HepG2 (cell line): Measurements from ENCODE around the gene SLC34A3. TPM values are rescaled to one million over a fixed set of nuclear protein-coding genes. Genes with fewer than 3 reads are reported as not detected.

ENCODE experiments used
- CHD4 ChIP-seq: fragments of 200-600 bp; sonication (generic); IDR thresholded peaks from 2 replicates; pipeline ENCODE4 v1.7.0; 2017; ENCODE audit warnings: mild to moderate bottlenecking, low read length, borderline replicate concordance
- EED ChIP-seq: sonication (generic); formaldehyde crosslinking; IDR thresholded peaks from 2 replicates; pipeline ENCODE4 v1.5.0; 2020; ENCODE audit warnings: mild to moderate bottlenecking, missing genetic modification reagents
- ETV6 ChIP-seq: sonication (generic); formaldehyde crosslinking; conservative IDR thresholded peaks from 2 replicates; pipeline ENCODE4 v1.4.0; 2020; ENCODE audit warnings: missing genetic modification reagents
- GABPA ChIP-seq, 2 experiments: IDR thresholded peaks; 2 replicates each; pipeline ENCODE4 v1.6.1; 2011 to 2016; ENCODE audit warnings: low read depth in 2 of 2, low read length in 1 of 2, missing biosample characterization in 1 of 2, missing genetic modification characterization in 1 of 2
- HHEX ChIP-seq: IDR thresholded peaks from 2 replicates; pipeline ENCODE4 v1.6.1; 2016; ENCODE audit warnings: control low read depth
- HNF4A ChIP-seq: sonication (generic); formaldehyde crosslinking; IDR thresholded peaks from 2 replicates; pipeline ENCODE4 v1.4.0; 2020; ENCODE audit warnings: missing genetic modification reagents
- ISX ChIP-seq: sonication (generic); formaldehyde crosslinking; conservative IDR thresholded peaks from 2 replicates; pipeline ENCODE4 v1.5.0; 2020; ENCODE audit warnings: missing genetic modification reagents
- MXD3 ChIP-seq: IDR thresholded peaks from 2 replicates; pipeline ENCODE4 v1.6.1; 2016; ENCODE audit warnings: mild to moderate bottlenecking, missing biosample characterization, missing genetic modification reagents
- NR2C2 ChIP-seq: sonication (generic); formaldehyde crosslinking; IDR thresholded peaks from 2 replicates; pipeline ENCODE4 v1.4.0; 2020; ENCODE audit warnings: missing genetic modification reagents, mild to moderate bottlenecking, moderate library complexity, borderline replicate concordance
- RARA ChIP-seq: IDR thresholded peaks from 2 replicates; pipeline ENCODE4 v1.6.1; 2016; ENCODE audit warnings: missing genetic modification reagents, missing compliant biosample characterization
- RFX1 ChIP-seq: fragments of 450-650 bp; IDR thresholded peaks from 2 replicates; pipeline ENCODE4 v1.6.1; 2017
- RNF219 ChIP-seq: sonication (generic); formaldehyde crosslinking; IDR thresholded peaks from 2 replicates; pipeline ENCODE4 v1.5.0; 2020; ENCODE audit warnings: mild to moderate bottlenecking, missing genetic modification reagents
- SMAD3 ChIP-seq: sonication (generic); formaldehyde crosslinking; IDR thresholded peaks from 2 replicates; pipeline ENCODE4 v1.4.0; 2020; ENCODE audit warnings: missing genetic modification reagents
- SMC3 ChIP-seq: IDR thresholded peaks from 2 replicates; pipeline ENCODE4 v1.6.1; 2011; ENCODE audit warnings: low read length, improper control_type of control experiment
- SYNCRIP ChIP-seq: fragments of 200-400 bp; formaldehyde crosslinking; IDR thresholded peaks from 2 replicates; pipeline ENCODE4 v1.6.1; 2018; ENCODE audit warnings: mild to moderate bottlenecking, low read depth, low read length; ENCODE audit not compliant: insufficient read depth
- USF2 ChIP-seq, 2 experiments: sonication (generic) in 1 of 2; formaldehyde crosslinking in 1 of 2; IDR thresholded peaks; 2 replicates each; pipeline versions ENCODE4 v1.5.1 to v1.6.1; 2011 to 2020; ENCODE audit warnings: borderline replicate concordance in 1 of 2, low read depth in 1 of 2, low read length in 1 of 2, mild to moderate bottlenecking in 1 of 2, missing genetic modification reagents in 1 of 2, moderate library complexity in 1 of 2
- ZBTB14 ChIP-seq: sonication (generic); formaldehyde crosslinking; IDR thresholded peaks from 2 replicates; pipeline ENCODE4 v1.4.0; 2020; ENCODE audit warnings: missing genetic modification reagents
- ZBTB42 ChIP-seq: sonication (generic); formaldehyde crosslinking; IDR thresholded peaks from 2 replicates; pipeline ENCODE4 v1.5.0; 2020; ENCODE audit warnings: mild to moderate bottlenecking, missing genetic modification reagents
- ZC3H4 ChIP-seq: sonication (generic); formaldehyde crosslinking; IDR thresholded peaks from 2 replicates; pipeline ENCODE4 v1.4.0; 2020; ENCODE audit warnings: missing genetic modification reagents, borderline replicate concordance
- ZNF235 ChIP-seq: sonication (generic); formaldehyde crosslinking; IDR thresholded peaks from 2 replicates; pipeline ENCODE4 v1.8.1; 2023; ENCODE audit warnings: mild to moderate bottlenecking, missing genetic modification reagents, borderline replicate concordance
- ZNF607 ChIP-seq: sonication (generic); formaldehyde crosslinking; IDR thresholded peaks from 2 replicates; pipeline ENCODE4 v1.5.1; 2020; ENCODE audit warnings: missing genetic modification reagents, mild to moderate bottlenecking, borderline replicate concordance
- ZNF678 ChIP-seq: sonication (generic); formaldehyde crosslinking; IDR thresholded peaks from 2 replicates; pipeline ENCODE4 v1.4.0; 2020; ENCODE audit warnings: mild to moderate bottlenecking, missing genetic modification reagents
- ZNF691 ChIP-seq: sonication (generic); formaldehyde crosslinking; IDR thresholded peaks from 2 replicates; pipeline ENCODE4 v1.4.0; 2020; ENCODE audit warnings: missing genetic modification reagents, low read depth, mild to moderate bottlenecking, borderline replicate concordance
- polyA plus RNA-seq, 8 experiments: library from polyadenylated mRNA; depleted of rRNA in 3 of 8; stranded (reverse) in 7 of 8; unstranded in 1 of 8; fragments of >200 nt; fragmentation: Illumina TruSeq in 4 of 8; extraction: Trizol in 4 of 8; gene quantifications; 2 replicates each; pipeline versions ENCODE4 v1.2.1 to v1.2.3, GENCODE V29; 2011 to 2016; ENCODE audit warnings: low read depth in 4 of 8, missing spikeins in 1 of 8, mixed read lengths in 1 of 8; ENCODE audit not compliant: insufficient read depth in 1 of 8
- total RNA-seq, 5 experiments: library from RNA; depleted of rRNA; stranded (reverse); fragments of >200 nt; fragmentation: Illumina TruSeq; extraction: Trizol; gene quantifications; 2 replicates each; pipeline ENCODE4 v1.2.3, GENCODE V29; 2016; ENCODE audit warnings: low read depth in 1 of 5

The SLC34A3 gene
- total and polyA plus RNA-seq, 2 of the 13 experiments (the other 11 are each of a cell fraction or from before 2014, with no cell fraction given), result 0.07 to 1.0 TPM

GRCh38 chr9:137200311-137201204 lies 30.1 kb upstream of the SLC34A3 start, which contains the start of gene TPRN (continued):
- TF ChIP-seq MXD3, result peak; percentile 80; the same call in 1 of the 2 replicates
- TF ChIP-seq CHD4, result no peak
- TF ChIP-seq SYNCRIP, result no peak
- TF ChIP-seq RNF219 (CRISPR knock-in tag), result no peak
- TF ChIP-seq RFX1, result no peak
- TF ChIP-seq HNF4A (CRISPR knock-in tag), result peak; percentile 96
- peak; percentile 13; the same call in 1 of the 2 replicates for TF ChIP-seq ZBTB14 (CRISPR knock-in tag)
- no peak for TF ChIP-seq ZNF235 (CRISPR knock-in tag)
- no peak for TF ChIP-seq USF2 (IDR thresholded peaks at IDR 0.05; ENCODE audit: low read depth, low read length)
- TF ChIP-seq USF2 (CRISPR knock-in tag; IDR thresholded peaks at IDR 0.05; ENCODE audit: borderline replicate concordance), result no peak
- no peak; the same call in 1 of the 2 replicates for TF ChIP-seq ZC3H4 (CRISPR knock-in tag)
- TF ChIP-seq ISX (CRISPR knock-in tag), result no peak
- peak; percentile 83 for TF ChIP-seq RARA (CRISPR knock-in tag)
- no peak for TF ChIP-seq ZNF678
- TF ChIP-seq HHEX, result no peak
- TF ChIP-seq ZNF691 (CRISPR knock-in tag), result no peak
- TF ChIP-seq GABPA (IDR thresholded peaks at IDR 0.05; ENCODE audit: low read depth, low read length), result no peak
- peak; percentile 84 for TF ChIP-seq GABPA (CRISPR knock-in tag; IDR thresholded peaks at IDR 0.05; ENCODE audit: low read depth)
- TF ChIP-seq SMAD3 (CRISPR knock-in tag), result peak; percentile 79; the same call in 1 of the 2 replicates
- TF ChIP-seq ZNF607 (CRISPR knock-in tag), result peak; percentile 72; the same call in 1 of the 2 replicates
- TF ChIP-seq ETV6 (CRISPR knock-in tag), result no peak
- TF ChIP-seq SMC3, result no peak
- TF ChIP-seq ZBTB42 (CRISPR knock-in tag), result no peak
- TF ChIP-seq NR2C2 (CRISPR knock-in tag), result peak; percentile 74
- no peak for TF ChIP-seq EED (CRISPR knock-in tag)
